Adrenal gland (tissue), 19 donors: ENCODE data around the gene PARP16. TPM values are rescaled to one million over a fixed set of nuclear protein-coding genes. Genes with fewer than 3 reads are reported as not detected.

Experiments used
- DNase-seq, 7 donors: peaks; one replicate each; pipeline ENCODE4 v3.0.0-alpha.2; 2019 to 2020
- H3K27ac ChIP-seq, 5 donors: fragments of 200-600 bp; sonication (generic) in 4 of 5; 1 replicate in 3 of 5; 2 replicates in 2 of 5; pipeline versions ENCODE4 v1.5.1 to v1.8.0; 2016 to 2020; ENCODE audit warnings: mild to moderate bottlenecking in 1 of 5
- H3K27me3 ChIP-seq: fragments of 200-600 bp; 2 replicates; pipeline ENCODE4 v1.8.0; 2021
- H3K36me3 ChIP-seq, 2 donors: fragments of 200-600 bp; replicated peaks in 1 of 2; 1 replicate in 1 of 2; 2 replicates in 1 of 2; pipeline versions ENCODE4 v1.5.1 to v1.8.0; 2018 to 2022
- H3K4me1 ChIP-seq, 2 donors: fragments of 200-600 bp; replicated peaks in 1 of 2; 1 replicate in 1 of 2; 2 replicates in 1 of 2; pipeline versions ENCODE4 v1.5.1 to v1.8.0; 2018 to 2021
- H3K4me3 ChIP-seq, 4 donors: fragments of 200-600 bp; sonication (generic) in 3 of 4; one replicate each; pipeline ENCODE4 v1.5.1; 2016 to 2018
- H3K9me3 ChIP-seq, 3 donors: fragments of 200-600 bp; sonication (generic) in 1 of 3; replicated peaks in 1 of 3; 1 replicate in 2 of 3; 2 replicates in 1 of 3; pipeline versions ENCODE4 v1.5.1 to v1.8.0; 2016 to 2021
- POLR2A ChIP-seq, 2 donors: fragments of 450-650 bp; IDR thresholded peaks; one replicate each; pipeline ENCODE4 v1.6.1; 2017; ENCODE audit warnings: antibody characterized with exemption in 2 of 2, mild to moderate bottlenecking in 2 of 2, moderate library complexity in 1 of 2
- WGBS, 4 donors: extraction: QIAGEN DNeasy Blood & Tissue Kit in 2 of 4; methylation state at CpG; one replicate each; pipeline versions ENCODE4 v1.1.5 to v1.1.7; 2013 to 2017; 5-methylcytosine and 5-hydroxymethylcytosine counted together
- intact Hi-C, 2 donors: fragments of 100-400 bp; cut with DNase I; formaldehyde crosslinking; loops; one replicate each; pipeline versions ENCODE4 v1.14.1 to v1.15.0; 2022 to 2023
- long read RNA-seq, 10 donors: library from polyadenylated mRNA in 3 of 10; unstranded in 2 of 10; stranded (forward) in 1 of 10; transcript quantifications; one replicate each; pipeline ENCODE4 v2.0.0 and lab custom pipeline, GENCODE V29; 2021 to 2026
- polyA plus RNA-seq, 3 donors: library from polyadenylated mRNA; stranded (reverse); fragments of 200-250 nt in 2 of 3; fragments of 350-450 nt in 1 of 3; fragmentation: Illumina TruSeq in 1 of 3; extraction: RNeasy Lipid Tissue Mini Kit (QIAGEN cat#74804) in 1 of 3; gene quantifications; one replicate each; pipeline ENCODE4 v1.2.3, GENCODE V29; 2013 to 2014
- total RNA-seq, 9 donors: library from RNA; depleted of rRNA in 4 of 9; stranded (reverse); fragments of >200 nt in 4 of 9; fragments of 120-200 nt in 1 of 9; fragmentation: NEBNext Ultra II Directional in 1 of 9; extraction: Animal tissue kit (Norgen Biotek cat#: 25700) in 1 of 9; gene quantifications; one replicate each; pipeline versions ENCODE4 v1.1.0 to v1.2.4, GENCODE V29; 2013 to 2023
- TF ChIP-seq, protein P1 (sequence below), 6 experiments: fragments of 450-650 bp in 4 of 6; fragments of 200-600 bp in 2 of 6; sonication (generic) in 1 of 6; IDR thresholded peaks; 1 replicate in 5 of 6; 2 replicates in 1 of 6; pipeline versions ENCODE4 v1.5.1 to v1.8.0; 2016 to 2021; ENCODE audit warnings: antibody characterized with exemption in 6 of 6, mild to moderate bottlenecking in 2 of 6, moderate library complexity in 1 of 6
- donor health status: healthy with polysubstance abuse.
- donor health status: Bipolar disorder and iron deficiency.
- donor health status: DM: yes; HTN: yes; CAD: no.
- donor health status: DM: no; HTN: no; CAD: no.
- donor health status: DM: no; HTN: no; CAD: no.
- donor health status: DM: yes; HTN: yes; CAD: no.

The PARP16 gene, protein sequence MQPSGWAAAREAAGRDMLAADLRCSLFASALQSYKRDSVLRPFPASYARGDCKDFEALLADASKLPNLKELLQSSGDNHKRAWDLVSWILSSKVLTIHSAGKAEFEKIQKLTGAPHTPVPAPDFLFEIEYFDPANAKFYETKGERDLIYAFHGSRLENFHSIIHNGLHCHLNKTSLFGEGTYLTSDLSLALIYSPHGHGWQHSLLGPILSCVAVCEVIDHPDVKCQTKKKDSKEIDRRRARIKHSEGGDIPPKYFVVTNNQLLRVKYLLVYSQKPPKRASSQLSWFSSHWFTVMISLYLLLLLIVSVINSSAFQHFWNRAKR
- 10 to 100 TPM in 8 of 9 donors, 1 to 10 TPM in 1; 9.9 to 18.1 (median 15.0) TPM for total RNA-seq
- 10 to 100 TPM in 1 of 3 donors, 1 to 10 TPM in 2; 7.8 to 15.3 (median 8.6) TPM for polyA plus RNA-seq
- long read RNA-seq, donor 1, partial matches to known transcripts = 0 of 4 reads
- long read RNA-seq, donor 1, other reads (novel, unspliced or antisense) = 0 of 4 reads
- long read RNA-seq, donor 2, partial matches to known transcripts = 0 of 5 reads
- long read RNA-seq, donor 2, other reads (novel, unspliced or antisense) = 0 of 5 reads
- long read RNA-seq, donor 3, transcript PARP16-206 (6 exons, 2,343 nt) = major isoform, 5 of 5 reads
- long read RNA-seq, donor 3, partial matches to known transcripts = 0 of 5 reads
- long read RNA-seq, donor 3, other reads (novel, unspliced or antisense) = 0 of 5 reads
- long read RNA-seq, donor 4, partial matches to known transcripts = 0 of 7 reads
- long read RNA-seq, donor 4, other reads (novel, unspliced or antisense) = 2 of 7 reads
- long read RNA-seq, donor 5, transcript PARP16-201 (6 exons, 2,731 nt) = minor isoform, 7 of 46 reads
- long read RNA-seq, donor 5, transcript PARP16-206 (6 exons, 2,343 nt) = major isoform, 27 of 46 reads
- long read RNA-seq, donor 5, partial matches to known transcripts = 1 of 46 reads
- long read RNA-seq, donor 5, other reads (novel, unspliced or antisense) = 9 of 46 reads
- long read RNA-seq, donor 6, partial matches to known transcripts = 2 of 9 reads
- long read RNA-seq, donor 6, other reads (novel, unspliced or antisense) = 1 of 9 reads
- long read RNA-seq, donor 7, partial matches to known transcripts = 0 of 4 reads
- long read RNA-seq, donor 7, other reads (novel, unspliced or antisense) = 0 of 4 reads
- long read RNA-seq, donor 8, transcript PARP16-206 (6 exons, 2,343 nt) = major isoform, 5 of 7 reads
- long read RNA-seq, donor 8, partial matches to known transcripts = 0 of 7 reads
- long read RNA-seq, donor 8, other reads (novel, unspliced or antisense) = 0 of 7 reads
- long read RNA-seq, donor 9, partial matches to known transcripts = 0 of 2 reads
- long read RNA-seq, donor 9, other reads (novel, unspliced or antisense) = 0 of 2 reads
- long read RNA-seq, donor 10, partial matches to known transcripts = 0 of 2 reads
- long read RNA-seq, donor 10, other reads (novel, unspliced or antisense) = 0 of 2 reads

DNA sequence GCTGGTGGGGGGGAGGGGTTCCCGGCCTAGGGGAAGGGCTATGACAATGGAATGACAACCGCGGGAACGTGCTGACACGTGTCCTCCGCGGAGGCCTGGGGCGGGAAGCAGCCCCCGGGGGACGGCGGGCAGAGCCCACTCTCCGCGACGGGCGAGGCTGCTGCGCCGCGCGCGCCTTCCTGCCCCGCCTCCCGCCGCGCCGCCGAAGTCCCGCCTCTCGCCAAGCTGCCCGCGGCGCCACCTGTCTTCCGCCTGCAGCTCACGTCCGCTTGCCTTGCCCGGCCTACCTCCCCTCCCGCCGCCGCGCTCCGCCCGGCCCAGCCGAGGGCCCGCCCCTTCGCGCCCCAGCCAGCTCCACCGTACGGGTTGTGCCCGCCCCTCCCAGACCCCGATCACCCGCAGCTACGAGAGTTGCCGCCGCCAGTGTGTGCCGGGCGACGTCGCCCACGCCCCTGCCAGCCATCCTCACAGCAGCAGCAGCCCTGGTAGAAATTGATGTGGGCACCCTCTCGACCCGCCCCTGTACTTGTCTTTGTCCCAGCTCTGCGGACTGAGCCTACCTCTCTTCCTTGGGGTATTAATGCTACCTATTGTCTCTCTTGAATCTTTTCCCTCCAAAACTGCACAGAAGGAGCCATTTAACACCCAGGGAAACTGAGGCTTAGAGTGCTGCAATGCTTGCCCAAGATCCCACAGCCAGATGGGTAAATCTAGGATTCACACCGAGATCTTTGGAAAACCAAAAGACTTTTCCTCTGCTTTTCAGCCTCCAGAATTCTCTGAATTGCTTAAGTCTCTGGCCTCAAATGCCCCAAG lies at the start of gene PARP16:
TSS of gene PARP16 (minus strand) at position 180 of the 816 bp plus-strand sequence. CDS start 457 bp downstream, outside the sequence.
- WGBS, 4 donors = 2 to 8% (median 4%) methylated on average over 14 to 62 of the region's 62 CpGs
- Histone ChIP-seq H3K4me1 (peaks cover 8 to 14% of the 10 kb centered on the region in 2 donors), H3K4me3 (peak within 1 kb of the TSS in 3 of 4 donors; percentile 13 to 71 (median 67)), H3K36me3 (no peaks in the 10 kb centered on the region), H3K9me3 (no peaks in the 10 kb centered on the region), H3K27me3 (no peaks in the 10 kb centered on the region), H3K27ac (peak within 1 kb of the TSS; percentile 40 to 94 (median 89))
- DNase-seq = peak; percentile 87 to 94 (median 92)
- intact Hi-C loops = no loop called here
- peak; percentile 69 to 86 for TF ChIP-seq POLR2A (IDR thresholded peaks at IDR 0.05)
- TF ChIP-seq, protein P1, sequence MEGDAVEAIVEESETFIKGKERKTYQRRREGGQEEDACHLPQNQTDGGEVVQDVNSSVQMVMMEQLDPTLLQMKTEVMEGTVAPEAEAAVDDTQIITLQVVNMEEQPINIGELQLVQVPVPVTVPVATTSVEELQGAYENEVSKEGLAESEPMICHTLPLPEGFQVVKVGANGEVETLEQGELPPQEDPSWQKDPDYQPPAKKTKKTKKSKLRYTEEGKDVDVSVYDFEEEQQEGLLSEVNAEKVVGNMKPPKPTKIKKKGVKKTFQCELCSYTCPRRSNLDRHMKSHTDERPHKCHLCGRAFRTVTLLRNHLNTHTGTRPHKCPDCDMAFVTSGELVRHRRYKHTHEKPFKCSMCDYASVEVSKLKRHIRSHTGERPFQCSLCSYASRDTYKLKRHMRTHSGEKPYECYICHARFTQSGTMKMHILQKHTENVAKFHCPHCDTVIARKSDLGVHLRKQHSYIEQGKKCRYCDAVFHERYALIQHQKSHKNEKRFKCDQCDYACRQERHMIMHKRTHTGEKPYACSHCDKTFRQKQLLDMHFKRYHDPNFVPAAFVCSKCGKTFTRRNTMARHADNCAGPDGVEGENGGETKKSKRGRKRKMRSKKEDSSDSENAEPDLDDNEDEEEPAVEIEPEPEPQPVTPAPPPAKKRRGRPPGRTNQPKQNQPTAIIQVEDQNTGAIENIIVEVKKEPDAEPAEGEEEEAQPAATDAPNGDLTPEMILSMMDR (IDR thresholded peaks at IDR 0.05) = peak in 4 of 6 experiments; percentile 26 to 74 (median 60)

DNA sequence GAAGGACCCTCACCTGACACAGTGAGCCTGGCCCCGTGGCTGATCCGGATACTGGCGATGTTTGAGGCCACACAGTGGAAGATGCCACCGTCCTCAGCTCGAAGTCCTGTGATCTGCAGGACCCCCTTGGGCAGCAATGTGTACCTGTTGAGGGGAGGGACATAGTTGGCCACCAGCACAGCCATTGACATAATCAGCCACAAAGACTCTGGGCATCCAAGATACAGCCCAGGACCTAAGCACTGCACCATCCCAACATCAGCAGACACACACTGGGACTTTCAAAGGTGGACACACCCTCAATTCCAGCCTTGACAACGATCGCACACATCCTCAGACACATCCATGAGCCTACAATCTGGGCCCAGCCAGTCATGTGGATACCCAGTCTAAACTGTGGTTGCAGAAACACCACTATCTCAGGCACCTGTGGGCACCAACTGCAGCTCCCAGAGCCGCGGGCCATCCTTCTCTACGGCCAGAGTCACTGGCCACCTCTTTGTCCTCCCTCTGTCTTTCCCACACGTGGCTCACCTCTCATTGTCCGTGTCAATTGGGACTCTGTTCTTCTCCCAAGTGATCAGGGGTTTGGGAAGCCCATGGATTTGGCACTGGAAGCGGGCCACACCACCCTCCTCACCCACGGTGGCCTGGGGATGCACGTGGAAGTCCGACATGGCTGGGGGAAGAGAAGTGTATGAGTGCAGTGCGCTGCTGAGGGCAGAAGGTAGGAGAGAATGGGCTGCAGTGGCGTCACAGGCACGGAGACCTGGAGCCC lies 48.8 kb upstream of the PARP16 start:
- no peak for DNase-seq
- Histone ChIP-seq H3K27ac (no peak overlapping the region), H3K27me3 (no peaks in the 10 kb centered on the region), H3K4me1 (no peaks in the 10 kb centered on the region), H3K9me3 (no peaks in the 10 kb centered on the region), H3K36me3 (no peaks in the 10 kb centered on the region), H3K4me3 (no peak overlapping the region)
- 82 to 90% (median 86%) methylated on average over 17 to 19 of the region's 19 CpGs for WGBS, 4 donors
- intact Hi-C loops = no loop called here
- TF ChIP-seq POLR2A (IDR thresholded peaks at IDR 0.05) = no peak
- TF ChIP-seq, protein P1 (IDR thresholded peaks at IDR 0.05) = no peak

DNA sequence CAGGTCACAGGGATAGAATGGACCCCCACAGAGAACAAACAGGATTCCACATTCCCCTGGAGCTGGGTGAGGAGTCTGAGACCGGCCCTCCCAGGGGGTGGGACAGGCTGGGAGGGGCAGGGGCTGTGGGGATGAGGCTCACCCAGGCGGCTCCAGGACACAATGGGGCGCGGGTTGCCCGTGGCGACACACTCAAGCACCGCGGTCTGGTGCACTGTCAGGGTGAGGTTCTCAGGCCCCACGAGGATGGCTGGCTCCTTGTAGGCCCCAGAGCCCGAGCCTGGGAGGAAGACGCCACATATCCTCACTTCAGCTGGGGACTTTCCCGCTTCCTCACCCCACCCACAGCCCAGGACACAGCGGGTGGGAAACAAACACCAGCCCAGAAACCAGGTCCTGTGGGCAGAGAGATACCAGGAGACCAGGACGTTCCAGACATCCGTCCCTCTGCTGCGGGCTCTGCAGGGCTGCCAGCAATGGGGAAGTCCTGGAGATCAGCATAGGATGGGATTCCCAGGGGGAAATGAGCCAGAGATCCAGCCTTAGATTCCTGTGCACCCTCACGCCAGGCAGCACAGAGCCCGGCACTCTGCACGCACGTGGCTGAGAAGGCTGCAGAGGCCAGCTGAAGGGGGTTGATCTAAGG lies 48.0 kb upstream of the PARP16 start:
- H3K9me3 ChIP-seq = no peaks in the 10 kb centered on the region
- no peaks in the 10 kb centered on the region for H3K4me1 ChIP-seq
- no peak for DNase-seq
- H3K27ac ChIP-seq = no peak overlapping the region
- 73 to 89% (median 75%) methylated on average over 3 to 20 of the region's 20 CpGs for WGBS, 4 donors
- no peak for TF ChIP-seq POLR2A (IDR thresholded peaks at IDR 0.05)
- TF ChIP-seq, protein P1 (IDR thresholded peaks at IDR 0.05) = no peak
- H3K36me3 ChIP-seq = no peaks in the 10 kb centered on the region
- intact Hi-C loops = no loop called here
- no peaks in the 10 kb centered on the region for H3K27me3 ChIP-seq
- H3K4me3 ChIP-seq = no peak overlapping the region
